IPS-18c (cell line): Measurements from ENCODE around the gene UVRAG.
"Not testable (repeated sequence)": the region's sequence is repeated elsewhere in the genome, so short reads cannot be mapped to it uniquely, and the experiment has no call there.

Experiments
- H3K4me3 ChIP-seq: 2 replicates; pipeline ENCODE4 v1.7.0; 2013; ENCODE audit warnings: low read depth, mild to moderate bottlenecking, low read length, moderate library complexity; ENCODE audit not compliant: insufficient read depth
- H3K9me3 ChIP-seq: one replicate; pipeline ENCODE4 v1.6.1; 2013; ENCODE audit warnings: mild to moderate bottlenecking, low read length, moderate library complexity; ENCODE audit not compliant: control insufficient read depth, insufficient read depth

The UVRAG gene

GRCh38 chr11:75916882-75917281, 101.9 kb downstream of the UVRAG start:
- Histone ChIP-seq H3K4me3 (no peak overlapping the region), H3K9me3 (no peaks in the 10 kb centered on the region)

DNA sequence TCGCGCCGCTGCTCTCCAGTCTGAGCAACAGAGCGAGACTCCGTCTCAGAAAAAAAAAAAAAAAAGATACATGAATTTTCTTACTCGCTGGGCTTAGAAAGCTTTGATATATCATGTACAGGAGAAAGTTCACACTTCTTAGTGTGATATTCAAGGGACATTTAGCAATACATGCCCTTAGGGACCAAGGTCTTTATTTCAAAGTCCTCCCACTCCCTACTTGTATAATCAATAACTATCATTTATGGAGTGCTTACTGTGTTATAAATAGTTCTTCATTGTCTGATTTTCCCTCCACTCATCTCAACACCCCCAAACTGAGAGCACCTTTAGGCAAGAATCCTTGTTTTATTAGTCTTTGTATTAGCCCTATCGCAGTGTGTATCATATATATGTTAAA, 103.3 kb downstream of the UVRAG start:
- Histone ChIP-seq H3K4me3 (no peak overlapping the region), H3K9me3 (no peaks in the 10 kb centered on the region)

DNA sequence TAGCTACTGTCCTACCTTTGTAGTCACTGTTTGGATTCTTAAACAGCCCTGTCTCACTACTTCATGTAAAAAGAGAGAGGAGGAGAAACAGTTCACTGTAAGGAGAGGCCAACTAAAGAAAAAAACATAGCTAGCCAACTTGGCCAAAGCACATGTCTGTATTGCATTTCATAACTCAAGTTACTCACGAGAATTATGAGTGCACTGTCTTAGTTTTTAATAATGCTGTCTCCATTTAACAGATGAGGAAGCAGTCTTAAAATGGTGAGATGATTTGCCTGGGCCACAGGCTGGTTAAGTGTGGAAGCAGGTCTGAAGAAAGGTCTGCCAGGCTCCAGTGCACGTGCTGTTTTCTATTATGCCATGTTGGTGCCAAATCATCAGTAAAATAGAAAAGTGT, 104.5 kb downstream of the UVRAG start:
- Histone ChIP-seq H3K4me3 (no peak overlapping the region), H3K9me3 (no peaks in the 10 kb centered on the region)

- H3K9me3 ChIP-seq, result no peaks in the 10 kb centered on the region
Observed at GRCh38 chr11:75920848-75921247, 105.8 kb downstream of the UVRAG start.

DNA sequence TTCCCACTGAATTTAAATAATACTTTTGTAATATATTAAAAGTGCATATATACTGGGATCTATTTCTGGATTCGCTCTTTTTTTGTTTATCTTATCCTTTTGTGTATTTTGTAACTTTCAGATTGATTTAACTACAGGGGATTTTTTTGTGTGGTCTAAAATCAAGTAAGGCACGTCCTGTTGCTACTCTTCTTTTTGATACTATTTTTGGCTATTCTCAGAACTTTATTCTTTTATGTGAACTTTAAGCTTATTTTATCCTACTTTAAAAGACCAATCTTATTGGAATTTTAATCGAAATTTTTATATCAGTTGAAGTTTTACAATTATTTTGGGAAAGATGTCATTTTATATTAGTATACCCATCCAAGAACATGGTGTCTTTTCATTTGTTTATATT, 106.8 kb downstream of the UVRAG start:
- H3K4me3 ChIP-seq, result no peak overlapping the region
- H3K9me3 ChIP-seq, result no peaks in the 10 kb centered on the region

More at GRCh38 chr11:75920848-75921247, 105.8 kb downstream of the UVRAG start:
- no peak overlapping the region for H3K4me3 ChIP-seq

- no peaks in the 10 kb centered on the region for H3K9me3 ChIP-seq
- no peak overlapping the region for H3K4me3 ChIP-seq
Observed at GRCh38 chr11:75924966-75925784, 110.2 kb downstream of the UVRAG start.

DNA sequence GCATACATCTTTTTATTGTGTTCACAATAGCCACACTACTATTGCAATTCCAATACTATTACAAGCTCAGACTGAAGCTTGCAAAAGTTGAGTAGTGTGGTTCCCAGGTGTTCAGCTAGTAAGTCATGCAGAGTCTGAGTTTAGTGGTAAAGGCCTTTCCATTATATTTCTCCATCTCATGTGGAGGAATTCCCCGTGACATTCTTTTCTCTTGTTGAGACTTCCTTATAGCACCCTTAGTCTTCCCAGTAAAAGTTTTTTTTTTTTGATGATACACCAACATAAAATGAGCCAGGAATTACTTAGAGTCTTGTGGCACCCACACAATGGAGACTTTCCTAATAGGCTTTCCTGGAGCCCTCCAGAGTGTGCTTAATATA, 110.8 kb downstream of the UVRAG start:
- no peaks in the 10 kb centered on the region for H3K9me3 ChIP-seq
- no peak overlapping the region for H3K4me3 ChIP-seq

GRCh38 chr11:75929706-75930105, 114.7 kb downstream of the UVRAG start:
- no peaks in the 10 kb centered on the region for H3K9me3 ChIP-seq

GRCh38 chr11:75930534-75930933, 115.5 kb downstream of the UVRAG start:
- Histone ChIP-seq H3K9me3 (no peaks in the 10 kb centered on the region), H3K4me3 (no peak overlapping the region)

More at GRCh38 chr11:75929706-75930105, 114.7 kb downstream of the UVRAG start:
- H3K4me3 ChIP-seq, result no peak overlapping the region

GRCh38 chr11:75931124-75931523, 116.1 kb downstream of the UVRAG start:
- H3K9me3 ChIP-seq, result no peaks in the 10 kb centered on the region
- no peak overlapping the region for H3K4me3 ChIP-seq

DNA sequence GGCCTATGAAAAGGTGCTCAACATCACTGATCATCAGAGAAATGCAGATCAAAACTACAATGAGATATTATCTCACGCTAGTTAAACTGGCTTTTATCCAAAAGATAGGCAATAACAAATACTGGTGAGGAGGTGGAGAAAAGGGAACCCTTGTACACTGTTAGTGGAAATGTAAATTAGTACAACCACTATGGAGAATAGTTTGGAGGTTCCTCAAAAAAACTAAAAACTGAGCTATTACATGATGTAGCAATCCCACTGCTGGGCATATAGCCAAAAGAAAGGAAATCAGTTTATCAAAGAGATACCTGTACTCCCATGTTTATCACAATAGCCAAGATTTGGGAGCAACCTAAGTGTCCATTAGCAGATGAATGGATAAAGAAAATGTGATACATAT, 118.7 kb downstream of the UVRAG start:
- not testable (repeated sequence) for H3K9me3 ChIP-seq, H3K4me3 ChIP-seq

- Histone ChIP-seq H3K9me3 (no peaks in the 10 kb centered on the region), H3K4me3 (no peak overlapping the region)
Observed at GRCh38 chr11:75934851-75935250, 119.8 kb downstream of the UVRAG start.

DNA sequence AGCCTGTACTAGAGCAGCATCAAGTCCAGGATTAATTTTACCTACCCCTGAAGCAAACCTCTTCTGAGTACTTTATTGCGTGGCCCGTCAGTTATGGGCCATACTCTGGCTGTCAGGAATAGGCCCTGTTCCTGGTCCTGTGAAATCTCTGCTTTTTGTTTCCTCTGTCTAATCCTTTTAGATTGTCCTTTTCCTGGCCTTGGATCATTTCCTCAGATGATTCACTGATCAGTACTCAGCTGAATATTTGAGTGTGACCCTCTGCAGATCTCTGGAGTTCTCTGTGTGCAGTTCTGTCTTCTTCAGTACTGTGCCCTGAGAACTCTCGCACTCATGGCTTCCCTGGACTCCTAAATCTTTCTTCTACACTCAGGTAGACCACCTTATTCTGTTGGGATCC, 123.5 kb downstream of the UVRAG start:
- H3K9me3 ChIP-seq, result no peaks in the 10 kb centered on the region
- H3K4me3 ChIP-seq, result no peak overlapping the region

GRCh38 chr11:75939516-75939915, 124.5 kb downstream of the UVRAG start:
- H3K4me3 ChIP-seq, result no peak overlapping the region

DNA sequence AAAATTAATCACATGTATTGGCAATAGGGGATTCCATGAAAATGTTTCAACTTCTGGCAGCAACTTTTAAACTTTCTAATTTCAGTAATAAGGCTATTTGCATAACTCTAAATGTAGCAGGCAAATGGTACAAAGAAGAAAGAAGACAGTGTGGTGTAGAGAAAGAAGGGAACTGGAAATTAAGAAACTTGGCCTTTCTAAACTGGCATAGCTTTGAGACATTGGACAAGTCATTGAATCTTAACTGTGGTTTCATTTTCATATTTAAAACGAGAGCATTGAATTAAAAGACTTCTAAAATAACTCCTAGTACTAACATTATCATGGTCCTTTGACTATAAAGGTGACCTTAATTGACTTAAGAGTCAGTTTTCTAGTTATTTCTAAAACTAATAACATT, 125.0 kb downstream of the UVRAG start:
- no peaks in the 10 kb centered on the region for H3K9me3 ChIP-seq
- no peak overlapping the region for H3K4me3 ChIP-seq

More at GRCh38 chr11:75939516-75939915, 124.5 kb downstream of the UVRAG start:
- no peaks in the 10 kb centered on the region for H3K9me3 ChIP-seq

GRCh38 chr11:75940911-75941310, 125.9 kb downstream of the UVRAG start:
- Histone ChIP-seq H3K4me3 (no peak overlapping the region), H3K9me3 (no peaks in the 10 kb centered on the region)

GRCh38 chr11:75944515-75944914, 129.5 kb downstream of the UVRAG start:
- H3K4me3 ChIP-seq, result no peak overlapping the region
- no peaks in the 10 kb centered on the region for H3K9me3 ChIP-seq

DNA sequence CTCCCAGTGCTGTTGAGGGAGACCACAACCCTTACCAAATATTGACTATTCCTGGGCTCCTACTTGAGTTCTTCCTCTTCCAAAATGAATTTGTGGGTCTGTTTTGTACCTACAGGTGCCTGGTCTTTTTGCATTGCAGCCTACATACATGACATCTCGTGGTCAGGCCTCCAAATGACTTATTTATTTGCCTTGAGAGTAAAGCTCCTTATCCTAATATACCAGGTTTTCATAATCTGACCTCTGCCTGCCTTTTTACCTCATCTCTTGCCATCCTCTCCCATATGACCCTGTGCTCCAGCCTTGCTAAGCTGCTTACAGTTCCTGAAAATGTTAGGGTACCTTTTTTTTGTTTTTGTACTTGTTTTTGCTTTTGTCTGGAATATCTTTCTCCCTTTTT, 130.4 kb downstream of the UVRAG start:
- H3K9me3 ChIP-seq, result no peaks in the 10 kb centered on the region
- H3K4me3 ChIP-seq, result no peak overlapping the region

DNA sequence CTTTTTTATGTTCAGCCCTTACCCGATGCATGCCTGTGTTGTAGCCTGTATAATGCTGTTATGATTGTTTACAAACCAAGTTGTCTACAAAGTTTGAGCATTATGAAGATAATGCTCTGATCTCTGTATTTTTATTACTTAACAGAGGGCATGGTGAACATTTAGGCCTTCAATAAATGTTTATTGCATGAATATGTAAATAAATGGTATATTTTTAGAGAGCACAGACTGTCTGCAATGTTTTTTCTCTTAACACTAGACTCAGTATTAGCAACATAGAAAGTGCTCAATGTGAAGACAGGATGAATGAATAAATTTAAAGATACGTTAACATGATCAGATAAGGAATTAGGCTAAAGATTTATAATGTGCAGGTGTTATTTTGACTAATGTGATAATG, 130.9 kb downstream of the UVRAG start:
- no peaks in the 10 kb centered on the region for H3K9me3 ChIP-seq
- H3K4me3 ChIP-seq, result no peak overlapping the region
